HG02884 (cell line): ENCODE results near the gene DZANK1.
"Not testable (repeated sequence)": the region's sequence is repeated elsewhere in the genome, so short reads cannot be mapped to it uniquely, and the experiment has no call there.

Experiments used
- ATAC-seq: cut with Tn5 transposase; IDR thresholded peaks from one replicate; pipeline ENCODE4 v1.9.1; 2021; ENCODE audit warnings: mild to moderate bottlenecking, moderate library complexity; ENCODE audit not compliant: unreplicated experiment

The DZANK1 gene

DNA sequence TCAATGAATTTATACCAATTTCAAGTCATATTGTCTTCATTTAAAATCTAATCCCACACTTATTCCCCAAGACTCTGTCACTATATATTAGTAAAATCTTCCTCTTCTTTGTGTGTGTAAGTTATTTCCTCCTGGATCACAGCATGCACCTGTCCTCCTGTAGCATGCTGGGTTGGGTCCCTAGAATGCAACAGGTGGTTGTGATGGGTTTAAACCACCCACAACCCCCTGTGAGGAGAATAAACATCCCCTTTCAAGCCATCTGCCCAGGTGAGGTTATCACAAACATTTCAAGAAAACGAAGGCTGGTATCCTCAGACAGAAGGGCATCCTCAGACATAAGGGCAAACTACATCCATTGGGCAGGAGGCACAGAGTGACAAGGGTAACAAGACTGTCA lies 26.4 kb downstream of the DZANK1 start:
- no peak for ATAC-seq

DNA sequence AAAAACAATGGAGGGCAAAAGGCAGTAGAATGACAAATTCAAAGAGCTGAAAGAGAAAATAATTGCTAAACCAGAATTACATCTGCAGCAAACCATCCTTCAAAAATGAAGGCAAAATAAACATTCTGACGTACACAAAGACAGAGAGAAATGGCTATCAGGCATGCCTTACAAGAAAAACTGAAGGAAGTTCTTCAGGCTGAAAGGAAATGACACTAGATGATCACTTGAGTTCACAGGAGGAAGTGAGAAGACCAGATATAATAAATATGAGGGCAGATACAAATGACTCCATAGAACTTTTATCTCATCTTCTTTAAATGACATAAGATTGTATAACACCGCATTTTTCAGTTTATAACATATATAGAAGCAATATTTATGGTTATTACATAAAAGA lies 30.0 kb downstream of the DZANK1 start:
- no peak for ATAC-seq

DNA sequence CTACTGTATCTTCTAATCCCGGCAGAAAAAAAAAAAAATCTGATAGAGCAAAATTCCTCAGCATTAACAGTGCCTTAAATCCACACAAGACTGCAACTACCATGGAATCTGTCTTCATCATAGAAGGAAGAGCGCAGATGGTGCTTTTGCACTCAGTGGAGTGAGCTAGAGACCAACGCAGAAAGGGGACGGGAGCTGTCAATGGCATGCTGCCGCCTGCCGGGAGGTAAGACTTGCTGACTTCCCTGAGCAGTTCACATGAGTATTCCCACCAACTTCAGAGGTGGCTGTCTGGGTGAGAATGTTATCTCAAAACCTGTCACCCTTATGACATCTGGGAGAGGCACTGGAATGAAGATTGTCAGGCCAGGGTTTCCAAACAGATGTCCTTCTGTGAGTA lies 35.6 kb downstream of the DZANK1 start:
- ATAC-seq = no peak

DNA sequence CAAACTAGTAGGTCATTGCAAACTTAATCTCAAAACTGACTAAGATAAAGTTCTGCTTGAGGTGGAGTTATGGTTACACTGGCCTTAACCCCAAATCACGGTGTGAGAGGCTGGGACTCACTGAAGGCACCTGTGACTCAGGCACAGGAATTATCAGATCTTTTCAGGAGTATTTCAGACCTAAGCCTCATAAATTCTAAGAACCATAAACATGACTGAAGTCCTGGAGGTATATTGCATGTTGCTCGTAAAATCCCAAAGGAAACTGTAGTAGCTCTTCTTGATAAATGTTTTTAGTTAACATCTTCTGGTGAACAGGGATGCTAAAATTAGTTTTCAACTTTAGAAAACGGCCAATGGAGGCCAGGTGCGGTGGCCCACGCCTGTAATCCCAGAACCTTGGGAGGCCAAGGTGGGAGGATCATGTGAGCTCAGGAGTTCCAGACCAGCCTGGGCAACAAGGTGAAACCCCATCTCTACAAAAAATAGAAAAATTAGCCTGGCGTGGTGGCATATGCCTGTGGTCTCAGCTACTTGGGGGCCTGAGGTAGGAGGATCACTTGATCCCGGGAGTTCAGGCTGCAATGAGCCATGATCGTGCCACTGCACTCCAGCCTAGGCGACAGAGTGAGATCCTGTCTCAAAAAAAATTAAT lies 36.5 kb downstream of the DZANK1 start:
- no peak for ATAC-seq

DNA sequence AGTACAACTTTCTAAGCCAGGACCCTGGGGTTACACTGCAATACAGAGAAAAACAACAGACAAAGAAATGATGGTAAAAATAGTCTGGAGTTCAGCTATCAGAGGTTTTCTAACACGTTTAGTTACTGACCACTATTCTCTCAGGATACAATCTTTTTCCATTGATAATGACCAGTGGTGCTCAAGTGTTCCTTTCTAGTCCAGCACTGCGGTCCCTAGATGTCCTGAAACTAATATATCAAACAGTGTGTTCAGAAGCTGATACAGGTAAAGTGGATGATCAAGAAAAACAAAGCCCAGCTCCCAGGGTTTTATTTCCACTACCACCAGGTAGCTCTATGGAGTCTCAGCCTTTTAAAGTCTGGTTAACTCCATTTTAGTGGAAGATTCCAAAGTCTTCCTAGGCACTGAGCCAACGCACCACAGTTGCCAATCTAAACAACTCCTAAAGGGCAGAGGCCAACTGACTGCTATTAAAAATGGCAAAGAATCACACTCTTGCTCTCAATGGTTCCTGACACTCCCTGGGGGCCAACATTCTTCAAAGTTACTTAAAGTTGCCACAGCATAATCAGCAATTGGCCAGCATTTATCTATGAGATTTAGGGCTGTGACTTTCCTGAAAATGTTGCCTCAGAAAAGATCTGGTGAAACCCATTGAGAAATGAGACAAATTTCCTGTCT lies 38.2 kb downstream of the DZANK1 start:
- ATAC-seq = no peak

- ATAC-seq = no peak
Measured at GRCh38 chr20:18427214-18427613, 39.6 kb downstream of the DZANK1 start.

GRCh38 chr20:18421608-18422007 lies 45.2 kb downstream of the DZANK1 start:
- no peak for ATAC-seq

DNA sequence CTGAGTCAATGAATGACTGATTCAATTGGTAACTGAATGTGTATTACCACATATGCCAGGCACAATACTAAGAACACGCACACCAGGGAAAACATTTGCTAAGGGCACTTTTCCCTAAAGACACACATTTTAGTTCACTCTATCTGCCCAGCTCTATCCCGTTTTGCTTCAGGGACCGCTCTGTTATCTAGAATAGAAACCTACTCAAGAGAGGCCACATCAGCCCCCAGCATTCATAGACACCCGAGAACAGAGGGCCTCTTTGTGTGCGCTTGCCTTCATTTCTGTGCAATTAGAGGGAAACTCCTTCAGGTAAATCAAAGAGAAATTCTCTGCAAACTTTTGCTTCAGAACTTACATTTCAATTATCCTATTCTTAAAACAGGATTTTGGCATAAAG lies 50.3 kb downstream of the DZANK1 start:
- no peak for ATAC-seq

- ATAC-seq = no peak
Measured at GRCh38 chr20:18414140-18414539, 52.7 kb downstream of the DZANK1 start.

DNA sequence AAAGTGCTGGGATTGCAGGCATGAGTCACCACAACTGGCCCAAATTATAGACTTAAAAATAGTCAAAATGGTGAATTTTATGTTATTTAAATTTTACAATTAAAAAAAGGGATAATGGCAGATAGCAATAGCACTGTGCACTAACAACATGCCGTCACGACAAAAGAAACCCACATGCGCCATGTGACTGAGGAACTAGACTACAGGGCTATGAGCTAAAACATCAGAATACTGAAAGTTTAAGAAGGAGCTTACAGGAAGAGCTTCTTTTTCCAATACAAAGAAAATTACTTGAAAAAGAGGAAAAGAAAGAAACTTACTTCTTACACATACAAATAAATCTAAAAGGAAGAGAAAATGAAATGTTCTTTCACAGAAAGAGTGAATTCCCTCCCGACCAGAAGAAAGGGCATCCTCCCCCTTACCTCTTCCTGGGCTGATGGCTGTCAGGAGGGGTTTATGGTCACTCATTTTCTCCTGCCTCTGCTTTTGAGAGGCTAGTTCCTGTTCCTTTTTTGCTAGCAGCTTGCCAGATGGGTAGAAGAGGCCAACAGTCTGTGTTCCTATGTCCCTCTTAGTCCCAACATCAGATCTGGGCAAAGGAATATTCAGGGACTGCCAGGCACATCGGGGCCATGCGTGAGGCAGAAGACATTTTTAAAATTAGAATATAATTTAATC lies 54.5 kb downstream of the DZANK1 start:
- peak; percentile 33 for ATAC-seq

DNA sequence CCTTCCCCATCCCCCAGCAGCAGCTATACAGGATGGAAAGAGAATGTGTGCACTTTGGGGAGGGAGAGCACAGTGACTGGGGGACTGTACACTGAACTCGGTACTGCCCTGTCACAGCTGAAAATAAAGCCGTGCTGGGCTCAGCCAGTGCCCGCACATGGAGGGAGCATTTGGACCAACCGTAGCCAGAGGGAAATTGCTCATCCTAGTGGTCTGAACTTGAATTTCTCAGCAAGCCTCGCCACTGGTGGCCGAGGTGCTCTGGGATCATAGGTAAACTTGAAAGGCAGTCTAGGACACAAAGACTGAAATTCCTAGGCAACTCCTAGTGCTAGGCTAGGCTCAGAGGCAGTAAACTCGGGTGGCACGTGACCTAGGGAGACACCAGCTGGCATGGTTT lies 61.0 kb downstream of the DZANK1 start:
- ATAC-seq = no peak

GRCh38 chr20:18404172-18404571 lies 62.7 kb downstream of the DZANK1 start:
- ATAC-seq = no peak

- no peak for ATAC-seq
Measured at GRCh38 chr20:18403269-18403668, 63.6 kb downstream of the DZANK1 start.

- ATAC-seq = no peak
Measured at GRCh38 chr20:18401305-18401704, 65.5 kb downstream of the DZANK1 start.

DNA sequence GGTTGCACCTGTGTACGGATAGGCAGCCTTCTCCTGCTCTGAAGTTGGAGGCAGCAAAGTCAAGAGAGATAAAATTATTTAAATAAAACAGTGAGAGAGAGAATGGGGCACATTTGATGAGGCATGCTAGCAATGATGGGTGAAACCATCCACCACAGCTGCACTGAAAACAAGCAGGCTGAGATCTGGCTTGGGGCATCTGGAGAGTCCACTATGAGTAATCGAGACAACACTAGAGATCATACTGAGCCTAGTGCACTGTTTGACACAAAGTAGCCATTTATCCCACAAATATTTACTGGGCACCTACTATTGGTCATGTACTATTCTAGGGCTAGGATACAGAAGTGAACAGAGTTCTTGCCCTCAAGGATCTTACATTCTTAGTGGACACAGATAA lies 66.4 kb downstream of the DZANK1 start:
- no peak for ATAC-seq

- ATAC-seq = not testable (repeated sequence)
Measured at GRCh38 chr20:18398713-18399112, 68.1 kb downstream of the DZANK1 start.

DNA sequence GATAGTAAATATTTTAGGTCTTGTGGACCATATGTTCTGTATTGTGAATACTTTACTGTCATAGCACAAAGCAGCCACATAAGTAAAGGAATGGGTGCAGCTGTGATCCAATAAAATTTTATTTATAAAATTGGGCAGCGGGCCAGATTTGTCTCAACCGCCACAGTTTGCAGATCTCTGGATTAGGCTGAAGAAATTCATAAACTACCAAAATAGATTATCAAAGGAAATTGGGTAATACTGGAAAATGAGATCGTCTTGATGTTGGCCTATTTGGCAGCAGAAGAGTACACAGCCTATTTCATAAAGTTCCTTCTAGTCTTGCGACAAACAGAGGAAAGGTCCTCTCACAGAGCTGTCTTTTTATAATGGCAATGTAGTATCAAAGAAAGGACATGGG lies 69.8 kb downstream of the DZANK1 start:
- ATAC-seq = no peak

GRCh38 chr20:18395544-18395943 lies 71.3 kb downstream of the DZANK1 start:
- ATAC-seq = no peak

DNA sequence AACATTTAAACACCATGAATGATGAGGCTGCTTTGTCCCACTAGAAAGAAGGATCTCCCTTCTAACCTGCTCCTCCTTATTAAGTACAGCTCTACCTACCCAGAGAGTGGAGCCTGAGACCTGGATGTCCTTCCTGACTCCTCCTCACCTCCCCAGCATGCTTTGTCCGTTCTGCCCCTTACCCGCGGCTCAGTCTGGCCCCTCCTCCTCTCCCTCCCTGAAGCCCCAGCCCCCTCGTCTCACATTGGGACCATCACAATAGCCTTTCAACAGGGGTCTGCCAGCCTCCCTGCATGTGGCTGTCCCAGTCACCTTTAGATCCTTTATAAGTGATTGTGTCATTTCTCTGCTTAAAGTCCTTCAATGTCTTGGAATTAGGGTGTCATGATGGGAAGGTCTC lies 72.5 kb downstream of the DZANK1 start:
- no peak for ATAC-seq

GRCh38 chr20:18391686-18392085 lies 75.1 kb downstream of the DZANK1 start:
- ATAC-seq = no peak

- ATAC-seq = no peak
Measured at GRCh38 chr20:18390201-18390600, 76.6 kb downstream of the DZANK1 start.

- no peak for ATAC-seq
Measured at GRCh38 chr20:18388860-18389259, 78.0 kb downstream of the DZANK1 start.
